PC-9 (cell line): ENCODE results near the gene TANGO6.

Experiments used
- CTCF ChIP-seq: fragments of 200-600 bp; sonication (generic); conservative IDR thresholded peaks from 2 replicates; pipeline ENCODE4 v1.6.1; 2017; ENCODE audit warnings: mixed run types, antibody characterized with exemption, mild to moderate bottlenecking, moderate library complexity
- EZH2 ChIP-seq: fragments of 200-600 bp; sonication (generic); IDR thresholded peaks from 2 replicates; pipeline ENCODE4 v1.8.0; 2017; ENCODE audit warnings: antibody characterized with exemption, low read depth

GRCh38 chr16:69095193-69095592 is 251.9 kb downstream of the TANGO6 start:
- no peak for TF ChIP-seq CTCF
- TF ChIP-seq EZH2: no peak
